Activated CD8-positive, alpha-beta memory T cell treated with anti-CD3 and anti-CD28 coated beads, Interleukin-2, amount 50 U/mL, for 1 hour (primary cell): ENCODE measurements around the gene ALDH1A1.

Experiments used
- DNase-seq: peaks from one replicate; pipeline ENCODE4 v3.0.0-alpha.2; 2020; ENCODE audit errors: extremely low read depth

The ALDH1A1 gene

GRCh38 chr9:72856972-72857623, 95.8 kb downstream of the ALDH1A1 start:
- no peak for DNase-seq

GRCh38 chr9:72855890-72856523, 96.8 kb downstream of the ALDH1A1 start:
- no peak for DNase-seq

- no peak for DNase-seq
Measured at GRCh38 chr9:72855321-72855720, 97.5 kb downstream of the ALDH1A1 start.
